Caco-2 (cell line): ENCODE data around the gene EWSR1. TPM values are rescaled to one million over a fixed set of nuclear protein-coding genes. Genes with fewer than 3 reads are reported as not detected.

Experiments
- BruUV-seq: library from RNA; stranded (reverse); fragments of 400-500 nt; replicated peaks from 2 replicates; lab custom pipeline; 2021; lab: Mats Ljungman, UMichigan
- CTCF ChIA-PET: fragments of 300-600 bp; sonication (Branson Sonifier 250); formaldehyde crosslinking; loops from one replicate; lab custom pipeline; 2022; ENCODE audit warnings: antibody characterized with exemption; lab: Charles Lee
- POLR2A ChIA-PET: fragments of 300-600 bp; sonication (Branson Sonifier 250); formaldehyde crosslinking; loops from one replicate; lab custom pipeline; 2022; ENCODE audit warnings: antibody characterized with exemption; lab: Charles Lee
- DNase-seq, 2 experiments: peaks; one replicate each; pipeline versions ENCODE4 v3.0.0 to v3.0.0-alpha.2; 2020 to 2022
- H3K27me3 ChIP-seq: replicated peaks from 2 replicates; pipeline ENCODE4 v1.6.0; 2011; ENCODE audit warnings: low read length; ENCODE audit not compliant: control insufficient read depth, insufficient read depth
- H3K36me3 ChIP-seq: 2 replicates; pipeline ENCODE4 v1.5.1; 2011; ENCODE audit warnings: low read length; ENCODE audit not compliant: control insufficient read depth, insufficient read depth
- H3K4me1 ChIP-seq: fragments of 250-450 bp; sonication (Bioruptor Pico); 2 replicates; pipeline ENCODE4 v1.5.1; 2020; ENCODE audit warnings: mild to moderate bottlenecking
- H3K4me3 ChIP-seq: 2 replicates; pipeline ENCODE4 v1.5.1; 2011; ENCODE audit warnings: low read depth, mild to moderate bottlenecking, control low read depth, low read length
- H3K9me3 ChIP-seq: fragments of 250-450 bp; sonication (Bioruptor Pico); 2 replicates; pipeline ENCODE4 v1.5.1; 2020; ENCODE audit warnings: mild to moderate bottlenecking, moderate library complexity
- H3K27ac Mint-ChIP-seq: one replicate; pipeline ENCODE4 v1.8.0; 2022; ENCODE audit warnings: mixed read lengths; ENCODE audit not compliant: unreplicated experiment
- H3K27me3 Mint-ChIP-seq: one replicate; pipeline ENCODE4 v1.8.0; 2022; ENCODE audit warnings: mixed read lengths; ENCODE audit not compliant: insufficient read depth, unreplicated experiment
- H3K36me3 Mint-ChIP-seq: one replicate; pipeline ENCODE4 v1.8.0; 2022; ENCODE audit warnings: mild to moderate bottlenecking, mixed read lengths; ENCODE audit not compliant: insufficient read depth, unreplicated experiment
- H3K4me1 Mint-ChIP-seq: one replicate; pipeline ENCODE4 v1.8.0; 2022; ENCODE audit warnings: low read depth, mixed read lengths; ENCODE audit not compliant: unreplicated experiment
- H3K4me3 Mint-ChIP-seq: one replicate; pipeline ENCODE4 v1.8.0; 2022; ENCODE audit warnings: mild to moderate bottlenecking, moderate library complexity, mixed read lengths; ENCODE audit not compliant: unreplicated experiment
- H3K9me3 Mint-ChIP-seq: one replicate; pipeline ENCODE4 v1.8.0; 2022; ENCODE audit warnings: mixed read lengths; ENCODE audit not compliant: unreplicated experiment
- intact Hi-C: fragments of 100-400 bp; cut with micrococcal nuclease; formaldehyde crosslinking; loops from one replicate; pipeline ENCODE4 v1.10.0; 2022; ENCODE audit not compliant: unreplicated experiment
- total RNA-seq: library from RNA; stranded (reverse); gene quantifications from 2 replicates; pipeline ENCODE4 v1.2.3, GENCODE V29; 2022
- TF ChIP-seq, protein P1 (sequence below), 2 experiments: fragments of 200-600 bp in 1 of 2; IDR thresholded peaks; 1 replicate in 1 of 2; 2 replicates in 1 of 2; pipeline versions ENCODE4 v1.5.1 to v1.8.0; 2011 to 2022; ENCODE audit warnings: antibody characterized with exemption in 1 of 2, control low read depth in 1 of 2, inconsistent platforms in 1 of 2, low read depth in 1 of 2, low read length in 1 of 2, mild to moderate bottlenecking in 1 of 2, moderate library complexity in 1 of 2; ENCODE audit not compliant: insufficient read depth in 1 of 2, severe bottlenecking in 1 of 2, unreplicated experiment in 1 of 2

The EWSR1 gene
- total RNA-seq, 1 experiment from 2014 or later = 358 TPM

DNA sequence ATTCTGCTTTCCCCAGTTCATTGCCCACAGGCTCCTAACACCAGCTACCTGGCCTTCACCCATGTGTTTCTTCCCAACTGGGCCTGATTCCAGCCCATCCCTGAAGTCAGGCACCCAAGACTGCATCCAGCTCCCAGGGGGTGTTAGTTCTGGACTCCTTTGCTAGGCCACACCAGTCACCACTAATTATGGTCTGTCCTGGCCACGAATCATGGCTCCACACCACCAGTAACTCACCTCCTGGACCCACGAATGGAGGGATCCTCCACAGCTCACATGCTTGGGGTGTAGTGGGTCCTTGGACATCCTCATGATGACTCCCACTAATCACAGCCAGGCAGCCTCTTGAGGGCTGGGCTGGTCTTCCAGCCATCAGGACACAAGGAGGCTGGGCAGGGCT, 51.0 kb downstream of the EWSR1 start:
- Histone ChIP-seq H3K4me3 (no peak overlapping the region), H3K4me1 (peaks cover 9% of the 10 kb centered on the region), H3K36me3 (no peaks in the 10 kb centered on the region), H3K27me3 (no peaks in the 10 kb centered on the region; the same call in none of the 2 replicates), H3K9me3 (no peaks in the 10 kb centered on the region)
- CTCF ChIA-PET = no interaction called here
- Mint-ChIP-seq H3K36me3 (peaks cover 3% of the 10 kb centered on the region), H3K27me3 (peaks cover 10% of the 10 kb centered on the region), H3K4me1 (peaks cover 8% of the 10 kb centered on the region), H3K9me3 (no peaks in the 10 kb centered on the region), H3K4me3 (no peak overlapping the region), H3K27ac (no peak overlapping the region)
- BruUV-seq = no TSS peak
- POLR2A ChIA-PET = no interaction called here
- TF ChIP-seq, protein P1, sequence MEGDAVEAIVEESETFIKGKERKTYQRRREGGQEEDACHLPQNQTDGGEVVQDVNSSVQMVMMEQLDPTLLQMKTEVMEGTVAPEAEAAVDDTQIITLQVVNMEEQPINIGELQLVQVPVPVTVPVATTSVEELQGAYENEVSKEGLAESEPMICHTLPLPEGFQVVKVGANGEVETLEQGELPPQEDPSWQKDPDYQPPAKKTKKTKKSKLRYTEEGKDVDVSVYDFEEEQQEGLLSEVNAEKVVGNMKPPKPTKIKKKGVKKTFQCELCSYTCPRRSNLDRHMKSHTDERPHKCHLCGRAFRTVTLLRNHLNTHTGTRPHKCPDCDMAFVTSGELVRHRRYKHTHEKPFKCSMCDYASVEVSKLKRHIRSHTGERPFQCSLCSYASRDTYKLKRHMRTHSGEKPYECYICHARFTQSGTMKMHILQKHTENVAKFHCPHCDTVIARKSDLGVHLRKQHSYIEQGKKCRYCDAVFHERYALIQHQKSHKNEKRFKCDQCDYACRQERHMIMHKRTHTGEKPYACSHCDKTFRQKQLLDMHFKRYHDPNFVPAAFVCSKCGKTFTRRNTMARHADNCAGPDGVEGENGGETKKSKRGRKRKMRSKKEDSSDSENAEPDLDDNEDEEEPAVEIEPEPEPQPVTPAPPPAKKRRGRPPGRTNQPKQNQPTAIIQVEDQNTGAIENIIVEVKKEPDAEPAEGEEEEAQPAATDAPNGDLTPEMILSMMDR (IDR thresholded peaks at IDR 0.05; ENCODE audit: insufficient read depth in 1 of 2, low read depth in 1 of 2, low read length in 1 of 2, severe bottlenecking in 1 of 2, unreplicated experiment in 1 of 2) = no peak
- no peak for DNase-seq
- intact Hi-C loops = no loop called here

DNA sequence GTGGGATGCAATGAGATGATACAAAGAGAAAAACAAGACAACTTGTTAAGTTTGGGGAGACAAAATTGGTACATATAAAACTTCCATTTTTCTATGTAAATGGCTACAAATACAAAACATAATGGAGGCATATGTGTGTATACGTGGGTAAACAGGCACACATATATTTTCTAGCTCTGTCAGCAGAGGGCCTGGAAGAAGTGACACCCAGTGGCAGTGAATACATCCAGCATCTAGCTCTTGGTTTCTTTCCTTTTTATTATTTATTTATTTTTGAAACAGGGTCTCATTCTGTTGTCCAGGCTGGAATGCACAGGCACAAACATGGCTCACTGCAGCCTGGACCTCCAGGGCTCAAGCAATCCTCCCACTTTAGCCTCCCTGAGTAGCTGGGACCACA, 52.5 kb downstream of the EWSR1 start:
- H3K27ac Mint-ChIP-seq = no peak overlapping the region
- H3K4me3 ChIP-seq = no peak overlapping the region
- TF ChIP-seq, protein P1 (IDR thresholded peaks at IDR 0.05; ENCODE audit: insufficient read depth in 1 of 2, low read depth in 1 of 2, low read length in 1 of 2, severe bottlenecking in 1 of 2, unreplicated experiment in 1 of 2) = peak in 1 of 2 experiments; percentile 55
- H3K4me1 Mint-ChIP-seq = no peaks in the 10 kb centered on the region
- H3K36me3 ChIP-seq = no peaks in the 10 kb centered on the region
- ChIA-PET CTCF (interaction anchor here (0.6 to 2.8 kb wide), 7 partner anchors 14 to 165 kb away, joined by 3 to 17 read pairs (median 3); partner anchors contain the start of gene GAS2L1), POLR2A (interaction anchor here (0.5 kb wide), 1 partner anchor 50 kb away, joined by 3 read pairs; no protein-coding TSS in a partner anchor)
- no peaks in the 10 kb centered on the region; the same call in 1 of the 2 replicates for H3K27me3 ChIP-seq
- no peaks in the 10 kb centered on the region for H3K36me3 Mint-ChIP-seq
- no peaks in the 10 kb centered on the region for H3K9me3 ChIP-seq
- BruUV-seq = no TSS peak
- no peaks in the 10 kb centered on the region for H3K4me1 ChIP-seq
- H3K4me3 Mint-ChIP-seq = no peak overlapping the region
- H3K9me3 Mint-ChIP-seq = no peaks in the 10 kb centered on the region
- intact Hi-C loops = no loop called here
- peak in 1 of 2 experiments; percentile 31 for DNase-seq
- H3K27me3 Mint-ChIP-seq = peaks cover 3% of the 10 kb centered on the region

DNA sequence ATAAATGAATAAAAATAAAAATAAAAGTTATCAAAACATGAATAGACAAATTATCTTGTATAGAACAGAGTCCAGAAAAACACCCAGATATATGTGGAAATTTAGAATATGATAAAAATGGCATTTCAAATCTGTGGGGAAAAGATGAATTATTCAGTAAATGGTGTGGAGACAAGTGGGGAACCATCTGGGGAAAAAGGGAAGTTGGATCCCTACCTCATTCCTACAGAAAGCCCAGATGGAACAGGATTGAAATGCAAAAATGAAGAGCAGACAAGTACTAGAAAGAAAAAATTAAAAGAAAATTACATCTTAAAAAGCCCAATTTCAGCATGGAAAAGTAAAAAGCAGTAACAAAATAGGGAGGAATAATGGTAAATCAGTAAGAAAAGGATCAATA, 55.6 kb downstream of the EWSR1 start:
- BruUV-seq = no TSS peak
- no peaks in the 10 kb centered on the region for H3K9me3 ChIP-seq
- no peaks in the 10 kb centered on the region for H3K4me1 ChIP-seq
- DNase-seq = no peak
- CTCF ChIA-PET = interaction anchor here (0.7 kb wide), 1 partner anchor 302 kb away, joined by 5 read pairs; no protein-coding TSS in a partner anchor
- intact Hi-C loops = no loop called here
- H3K27me3 ChIP-seq = no peaks in the 10 kb centered on the region
- Mint-ChIP-seq H3K4me3 (no peak overlapping the region), H3K27me3 (no peaks in the 10 kb centered on the region), H3K36me3 (no peaks in the 10 kb centered on the region), H3K4me1 (no peaks in the 10 kb centered on the region), H3K9me3 (no peaks in the 10 kb centered on the region), H3K27ac (no peak overlapping the region)
- POLR2A ChIA-PET = no interaction called here
- no peaks in the 10 kb centered on the region for H3K36me3 ChIP-seq
- no peak overlapping the region for H3K4me3 ChIP-seq
- TF ChIP-seq, protein P1 (IDR thresholded peaks at IDR 0.05; ENCODE audit: insufficient read depth in 1 of 2, low read depth in 1 of 2, low read length in 1 of 2, severe bottlenecking in 1 of 2, unreplicated experiment in 1 of 2) = no peak
